ENCODE measurements around the gene GUCA2A.

The GUCA2A gene

DNA sequence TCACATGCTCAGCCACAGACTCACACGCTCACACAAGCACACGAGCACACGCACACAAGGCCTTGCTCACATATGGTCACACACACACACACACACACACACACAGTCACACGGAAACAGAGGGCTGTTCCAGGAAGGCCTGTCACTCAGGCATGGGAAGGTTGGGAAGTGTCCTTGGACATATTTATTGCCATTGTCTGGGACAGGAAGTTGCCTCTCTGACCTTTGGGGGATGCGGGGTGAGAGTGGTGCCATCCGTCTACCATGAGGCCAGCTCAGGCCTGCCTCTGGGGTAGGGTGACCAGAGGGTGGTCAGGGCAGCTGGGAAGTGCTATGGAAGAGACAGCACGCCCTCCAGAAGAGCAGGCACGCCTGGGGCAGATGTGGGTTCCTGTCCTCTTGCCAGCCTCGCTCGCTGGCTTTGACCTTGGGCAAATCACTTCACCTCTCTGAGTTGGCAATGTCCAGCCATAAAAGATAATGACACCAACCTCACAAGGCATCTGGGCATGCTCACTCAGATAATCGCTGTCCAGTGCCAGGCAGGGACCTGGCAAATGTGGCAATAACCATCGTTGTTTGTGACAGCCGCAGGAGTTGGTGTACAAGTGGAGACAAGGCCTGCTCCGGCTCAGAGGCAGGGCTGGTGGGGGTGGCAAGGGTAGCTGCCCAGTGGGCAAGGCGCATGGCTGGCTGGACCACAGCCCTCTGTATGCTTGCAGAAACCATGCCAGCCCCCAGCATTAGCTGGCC lies 8.0 kb upstream of the GUCA2A start:
- TF ChIP-seq, protein P1, sequence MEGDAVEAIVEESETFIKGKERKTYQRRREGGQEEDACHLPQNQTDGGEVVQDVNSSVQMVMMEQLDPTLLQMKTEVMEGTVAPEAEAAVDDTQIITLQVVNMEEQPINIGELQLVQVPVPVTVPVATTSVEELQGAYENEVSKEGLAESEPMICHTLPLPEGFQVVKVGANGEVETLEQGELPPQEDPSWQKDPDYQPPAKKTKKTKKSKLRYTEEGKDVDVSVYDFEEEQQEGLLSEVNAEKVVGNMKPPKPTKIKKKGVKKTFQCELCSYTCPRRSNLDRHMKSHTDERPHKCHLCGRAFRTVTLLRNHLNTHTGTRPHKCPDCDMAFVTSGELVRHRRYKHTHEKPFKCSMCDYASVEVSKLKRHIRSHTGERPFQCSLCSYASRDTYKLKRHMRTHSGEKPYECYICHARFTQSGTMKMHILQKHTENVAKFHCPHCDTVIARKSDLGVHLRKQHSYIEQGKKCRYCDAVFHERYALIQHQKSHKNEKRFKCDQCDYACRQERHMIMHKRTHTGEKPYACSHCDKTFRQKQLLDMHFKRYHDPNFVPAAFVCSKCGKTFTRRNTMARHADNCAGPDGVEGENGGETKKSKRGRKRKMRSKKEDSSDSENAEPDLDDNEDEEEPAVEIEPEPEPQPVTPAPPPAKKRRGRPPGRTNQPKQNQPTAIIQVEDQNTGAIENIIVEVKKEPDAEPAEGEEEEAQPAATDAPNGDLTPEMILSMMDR (conservative IDR thresholded peaks at IDR 0.05; ENCODE audit: low read depth, low read length): no peak
- Histone ChIP-seq H3K27ac (no peak overlapping the region), H3K27me3 (ENCODE audit: insufficient read depth, low read depth) (no peaks in the 10 kb centered on the region), H3K9ac (no peak overlapping the region), H3K4me1 (ENCODE audit: low read depth, poor library complexity, severe bottlenecking) (no peaks in the 10 kb centered on the region), H3K4me2 (no peak overlapping the region), H3K79me2 (ENCODE audit: insufficient read depth, low read depth) (no peaks in the 10 kb centered on the region), H4K20me1 (ENCODE audit: insufficient read depth) (no peaks in the 10 kb centered on the region), H3K36me3 (ENCODE audit: insufficient read depth) (no peaks in the 10 kb centered on the region), H3K4me3 (IDR thresholded peaks at IDR 0.05; ENCODE audit: insufficient read depth, low read depth, low read length) (no peak overlapping the region), H2AFZ (ENCODE audit: low read depth) (no peak overlapping the region)

DNA sequence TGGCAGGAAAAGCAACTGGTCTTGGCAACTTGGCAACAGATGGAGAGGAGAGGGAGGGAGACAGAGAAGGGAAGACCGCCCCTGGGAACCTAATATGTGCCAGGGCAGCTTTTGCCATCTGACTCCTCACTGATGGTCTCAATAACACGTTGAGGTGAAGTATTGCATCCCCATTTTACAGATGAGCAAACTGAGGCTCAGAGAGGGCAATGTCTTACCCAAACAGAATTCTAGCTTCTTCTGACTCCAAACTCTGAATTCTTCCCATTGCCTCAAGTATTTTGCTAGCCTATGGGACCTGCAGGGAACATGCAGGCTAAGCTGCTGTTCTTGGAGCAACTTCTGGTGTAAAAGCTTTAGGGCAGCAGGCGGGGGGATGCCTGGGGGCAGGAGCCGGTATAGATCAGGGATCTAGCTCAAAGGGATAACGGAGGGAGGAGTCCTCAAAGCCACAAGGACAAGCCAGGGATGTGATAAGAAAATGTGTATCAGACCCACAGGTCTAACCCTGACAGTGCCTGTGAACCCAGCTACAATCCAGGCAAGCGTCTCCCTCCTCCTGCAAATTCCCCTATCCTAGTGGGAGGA lies 7.2 kb upstream of the GUCA2A start:
- Histone ChIP-seq H3K27me3 (ENCODE audit: insufficient read depth, low read depth) (no peaks in the 10 kb centered on the region), H3K4me2 (no peak overlapping the region), H3K4me1 (ENCODE audit: low read depth, poor library complexity, severe bottlenecking) (no peaks in the 10 kb centered on the region), H3K36me3 (ENCODE audit: insufficient read depth) (no peaks in the 10 kb centered on the region), H3K9ac (no peak overlapping the region), H3K4me3 (IDR thresholded peaks at IDR 0.05; ENCODE audit: insufficient read depth, low read depth, low read length) (no peak overlapping the region), H4K20me1 (ENCODE audit: insufficient read depth) (no peaks in the 10 kb centered on the region), H3K27ac (no peak overlapping the region), H2AFZ (ENCODE audit: low read depth) (no peak overlapping the region), H3K79me2 (ENCODE audit: insufficient read depth, low read depth) (no peaks in the 10 kb centered on the region)
- TF ChIP-seq, protein P1 (conservative IDR thresholded peaks at IDR 0.05; ENCODE audit: low read depth, low read length): no peak

DNA sequence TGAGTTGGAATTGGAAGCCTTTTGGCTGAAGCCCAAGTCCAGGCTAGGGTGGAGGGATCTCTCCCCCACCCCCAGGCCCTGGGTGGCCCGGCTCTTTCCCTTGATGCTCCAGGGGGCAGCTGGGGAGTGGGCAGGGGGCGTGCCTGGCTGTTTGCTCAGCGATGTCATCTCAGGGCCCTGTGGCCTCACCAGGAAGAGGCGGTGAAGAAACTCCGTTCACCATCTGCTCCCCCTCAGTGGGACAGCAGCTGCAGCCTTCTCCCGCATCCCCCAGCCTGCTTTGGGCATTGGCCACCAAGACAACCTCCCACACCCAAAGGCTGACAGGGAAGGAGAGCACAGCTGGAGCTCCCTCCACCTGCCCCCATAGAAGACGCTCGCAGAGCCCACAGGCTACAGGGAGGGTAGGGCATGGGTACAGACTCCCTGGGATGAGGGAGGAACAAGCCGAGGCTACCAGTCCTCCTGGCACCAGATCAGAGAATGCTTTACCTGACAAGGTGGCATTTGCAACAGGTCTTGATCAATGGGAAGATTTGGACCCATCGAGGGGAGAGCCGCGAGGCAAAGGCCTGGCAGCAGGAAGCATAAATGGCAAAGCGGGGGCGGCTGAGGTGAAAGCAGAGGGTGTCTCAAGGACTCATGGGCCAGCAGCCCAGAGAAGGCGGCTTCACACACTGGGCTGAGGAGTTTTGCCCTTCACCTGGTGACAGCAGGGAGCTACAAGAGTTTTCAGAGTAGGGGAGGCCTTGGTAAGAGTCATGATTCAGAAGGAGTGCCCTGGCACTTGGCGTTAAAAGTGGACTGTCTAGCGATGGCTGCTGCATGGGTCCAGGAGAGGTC lies 6.5 kb upstream of the GUCA2A start:
- no peaks in the 10 kb centered on the region for H3K27me3 ChIP-seq (ENCODE audit: insufficient read depth, low read depth)
- H2AFZ ChIP-seq (ENCODE audit: low read depth): no peak overlapping the region
- no peak overlapping the region for H3K9ac ChIP-seq
- no peaks in the 10 kb centered on the region for H3K36me3 ChIP-seq (ENCODE audit: insufficient read depth)
- H4K20me1 ChIP-seq (ENCODE audit: insufficient read depth): no peaks in the 10 kb centered on the region
- no peak overlapping the region for H3K27ac ChIP-seq
- no peaks in the 10 kb centered on the region for H3K79me2 ChIP-seq (ENCODE audit: insufficient read depth, low read depth)
- no peak overlapping the region for H3K4me3 ChIP-seq (IDR thresholded peaks at IDR 0.05; ENCODE audit: insufficient read depth, low read depth, low read length)
- TF ChIP-seq, protein P1 (conservative IDR thresholded peaks at IDR 0.05; ENCODE audit: low read depth, low read length): no peak
- H3K4me2 ChIP-seq: no peak overlapping the region
- H3K4me1 ChIP-seq (ENCODE audit: low read depth, poor library complexity, severe bottlenecking): no peaks in the 10 kb centered on the region

- no peak overlapping the region for H3K27ac ChIP-seq
- H3K4me2 ChIP-seq: no peak overlapping the region
- no peak overlapping the region for H2AFZ ChIP-seq (ENCODE audit: low read depth)
- H3K9ac ChIP-seq: no peak overlapping the region
- TF ChIP-seq, protein P1 (conservative IDR thresholded peaks at IDR 0.05; ENCODE audit: low read depth, low read length): no peak
- no peaks in the 10 kb centered on the region for H3K79me2 ChIP-seq (ENCODE audit: insufficient read depth, low read depth)
- no peaks in the 10 kb centered on the region for H3K4me1 ChIP-seq (ENCODE audit: low read depth, poor library complexity, severe bottlenecking)
- H3K4me3 ChIP-seq (IDR thresholded peaks at IDR 0.05; ENCODE audit: insufficient read depth, low read depth, low read length): no peak overlapping the region
- H3K27me3 ChIP-seq (ENCODE audit: insufficient read depth, low read depth): no peaks in the 10 kb centered on the region
- no peaks in the 10 kb centered on the region for H4K20me1 ChIP-seq (ENCODE audit: insufficient read depth)
- no peaks in the 10 kb centered on the region for H3K36me3 ChIP-seq (ENCODE audit: insufficient read depth)
Observed at GRCh38 chr1:42168763-42169162, 4.2 kb upstream of the GUCA2A start.
